ENCODE measurements around the gene TNFRSF8. TPM values are rescaled to one million over a fixed set of nuclear protein-coding genes. Genes with fewer than 3 reads are reported as not detected.

The TNFRSF8 gene
- total and polyA plus RNA-seq, 9 of the 15 experiments (the other 6 are each of a cell fraction or from before 2014, with no cell fraction given) = 3.5 to 38.4 (median 17.1) TPM

DNA sequence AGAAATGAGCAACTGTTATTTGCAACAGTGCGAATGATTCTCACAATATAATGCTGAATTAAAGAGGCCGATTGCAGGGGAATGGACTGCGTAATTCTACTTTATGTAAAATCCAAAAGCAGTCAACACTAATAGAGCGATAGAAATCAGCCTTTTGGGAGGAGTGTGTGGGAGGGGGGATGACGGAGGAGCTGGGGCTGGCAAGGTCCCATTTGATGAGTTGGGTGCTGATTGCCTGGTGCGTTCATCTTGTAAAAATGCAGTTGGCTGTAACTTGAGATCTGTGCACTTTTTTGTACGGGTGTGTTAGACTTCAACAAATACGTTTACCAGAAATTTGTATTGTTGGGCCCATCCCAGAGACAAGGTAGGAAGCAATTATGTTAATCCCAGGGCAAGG is 20.7 kb downstream of the TNFRSF8 start:
- Histone ChIP-seq H4K20me1 (replicated peaks; ENCODE audit: control insufficient read depth, insufficient read depth, low read length) (no peaks in the 10 kb centered on the region), H3K27me3 (ENCODE audit: control insufficient read depth in 2 of 2, insufficient read depth in 2 of 2, low read length in 2 of 2) (no peaks in the 10 kb centered on the region), H2AFZ (ENCODE audit: low read depth, low read length) (no peak overlapping the region), H3K4me2 (ENCODE audit: insufficient read depth, low read length) (no peak overlapping the region), H3K9ac (ENCODE audit: insufficient read depth in 1 of 2, low read depth in 2 of 2, low read length in 2 of 2) (no peak overlapping the region), H3K79me2 (ENCODE audit: control insufficient read depth, insufficient read depth, low read length) (peaks cover 10% of the 10 kb centered on the region; the same call in 2 of the 3 replicates), H3K9me1 (ENCODE audit: control insufficient read depth, insufficient read depth, low read length) (no peaks in the 10 kb centered on the region), H3K27ac (ENCODE audit: extremely low read depth, low read depth, low read length) (no peak overlapping the region), H3K4me1 (replicated peaks in 1 of 2; ENCODE audit: control insufficient read depth in 2 of 2, insufficient read depth in 2 of 2, low read length in 2 of 2) (peaks cover 24 to 27% of the 10 kb centered on the region in 2 experiments; a peak in 4 of 5 replicates), H3K36me3 (ENCODE audit: control insufficient read depth, insufficient read depth, low read length) (peaks cover 47% of the 10 kb centered on the region; the same call in 2 of the 3 replicates), H3K4me3 (no peak overlapping the region), H3K9me3 (replicated peaks; ENCODE audit: control insufficient read depth, insufficient read depth, low read depth, low read length) (no peaks in the 10 kb centered on the region)
- ChIA-PET CTCF (ENCODE audit: low intra/inter-chr PET ratio) (no interaction called here), POLR2A (no interaction called here)
- no peak for FAIRE-seq
- WGBS (ENCODE audit: insufficient coverage, low coverage, missing lambda C conversion rate) = 53% methylated on average over 8 of the region's 8 CpGs
- no peak for ATAC-seq
- BruUV-seq (replicated peaks) = no TSS peak
- intact Hi-C loops (cut with micrococcal nuclease) = no loop called here
- no peak for DNase-seq (ENCODE audit: extremely low read depth in 1 of 4, low spot score in 3 of 4)
- TF ChIP-seq ZNF263 (CRISPR knock-in tag; IDR thresholded peaks at IDR 0.05; ENCODE audit: borderline replicate concordance) = peak; percentile 92
- TF ChIP-seq MCM7 (IDR thresholded peaks at IDR 0.05) = no peak
- in situ Hi-C loops (cut with MboI) = no loop called here

DNA sequence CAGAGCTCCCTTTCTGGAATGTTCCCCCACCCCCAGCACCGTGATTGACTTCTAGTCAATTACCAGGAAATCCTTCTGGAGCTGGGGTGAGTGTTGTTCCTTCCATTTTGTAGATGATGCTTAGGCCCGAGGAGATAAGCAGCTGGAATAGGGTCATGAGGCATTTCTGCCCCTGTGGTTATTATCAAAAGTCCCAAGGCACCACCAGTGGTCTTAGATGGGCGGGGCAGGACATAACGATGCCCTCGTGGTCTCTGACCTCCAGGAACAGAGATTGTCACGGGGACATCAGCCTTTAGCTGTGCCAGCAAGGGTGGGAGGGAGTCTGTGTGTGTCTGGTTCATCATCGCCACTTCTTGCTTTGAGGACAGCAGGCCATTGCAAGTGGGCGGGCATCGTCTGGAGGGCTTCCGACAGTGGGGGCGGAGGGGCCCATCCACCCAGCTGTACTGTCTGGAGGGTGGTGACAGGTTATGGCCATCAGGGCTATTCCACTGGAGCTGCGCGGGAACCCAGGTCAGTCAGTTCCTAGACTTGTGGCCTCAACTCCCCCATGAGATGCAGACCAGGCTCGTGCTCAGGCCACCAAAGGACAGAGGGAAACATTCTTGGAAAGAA is 22.6 kb downstream of the TNFRSF8 start:
- BruUV-seq (replicated peaks) = no TSS peak
- H3K27ac ChIP-seq (ENCODE audit: extremely low read depth, low read depth, low read length) = no peak overlapping the region
- FAIRE-seq = peak; percentile 6
- H3K4me1 ChIP-seq (replicated peaks in 1 of 2; ENCODE audit: control insufficient read depth in 2 of 2, insufficient read depth in 2 of 2, low read length in 2 of 2) = peaks cover 16 to 18% of the 10 kb centered on the region in 2 experiments; a peak in 4 of 5 replicates
- peaks cover 10% of the 10 kb centered on the region; the same call in 1 of the 3 replicates for H3K79me2 ChIP-seq (ENCODE audit: control insufficient read depth, insufficient read depth, low read length)
- no peak overlapping the region for H2AFZ ChIP-seq (ENCODE audit: low read depth, low read length)
- 48% methylated on average over 14 of the region's 14 CpGs for WGBS (ENCODE audit: insufficient coverage, low coverage, missing lambda C conversion rate)
- no peaks in the 10 kb centered on the region for H3K27me3 ChIP-seq (ENCODE audit: control insufficient read depth in 2 of 2, insufficient read depth in 2 of 2, low read length in 2 of 2)
- in situ Hi-C loops (cut with MboI) (no loop called here), intact Hi-C loops (cut with micrococcal nuclease) (no loop called here)
- no peaks in the 10 kb centered on the region for H4K20me1 ChIP-seq (replicated peaks; ENCODE audit: control insufficient read depth, insufficient read depth, low read length)
- H3K4me2 ChIP-seq (ENCODE audit: insufficient read depth, low read length) = peak overlapping the region; percentile 13; the same call in 1 of the 2 replicates
- ChIA-PET POLR2A (interaction anchor here (0.6 to 1.2 kb wide), 6 partner anchors 52 to 368 kb away, joined by 3 to 4 read pairs (median 3); no protein-coding TSS in a partner anchor), CTCF (ENCODE audit: low intra/inter-chr PET ratio) (no interaction called here)
- peak in 2 of 4 experiments; percentile 52 to 67 for DNase-seq (ENCODE audit: extremely low read depth in 1 of 4, low spot score in 3 of 4)
- H3K9me1 ChIP-seq (ENCODE audit: control insufficient read depth, insufficient read depth, low read length) = no peaks in the 10 kb centered on the region
- H3K9ac ChIP-seq (ENCODE audit: insufficient read depth in 1 of 2, low read depth in 2 of 2, low read length in 2 of 2) = 0 out of 4 replicates have a peak overlapping the region, but pooled peaks of 1 of the 2 experiments have one; percentile 20
- H3K4me3 ChIP-seq = no peak overlapping the region
- no peaks in the 10 kb centered on the region for H3K9me3 ChIP-seq (replicated peaks; ENCODE audit: control insufficient read depth, insufficient read depth, low read depth, low read length)
- no peak; the same call in 2 of the 3 replicates for ATAC-seq
- peaks cover 53% of the 10 kb centered on the region; the same call in 2 of the 3 replicates for H3K36me3 ChIP-seq (ENCODE audit: control insufficient read depth, insufficient read depth, low read length)
- TF ChIP-seq EP300 (IDR thresholded peaks at IDR 0.05; ENCODE audit: low read length) = no peak; the same call in 1 of the 2 replicates
- no peak for TF ChIP-seq CHAMP1 (IDR thresholded peaks at IDR 0.05)
- TF ChIP-seq, protein P1, sequence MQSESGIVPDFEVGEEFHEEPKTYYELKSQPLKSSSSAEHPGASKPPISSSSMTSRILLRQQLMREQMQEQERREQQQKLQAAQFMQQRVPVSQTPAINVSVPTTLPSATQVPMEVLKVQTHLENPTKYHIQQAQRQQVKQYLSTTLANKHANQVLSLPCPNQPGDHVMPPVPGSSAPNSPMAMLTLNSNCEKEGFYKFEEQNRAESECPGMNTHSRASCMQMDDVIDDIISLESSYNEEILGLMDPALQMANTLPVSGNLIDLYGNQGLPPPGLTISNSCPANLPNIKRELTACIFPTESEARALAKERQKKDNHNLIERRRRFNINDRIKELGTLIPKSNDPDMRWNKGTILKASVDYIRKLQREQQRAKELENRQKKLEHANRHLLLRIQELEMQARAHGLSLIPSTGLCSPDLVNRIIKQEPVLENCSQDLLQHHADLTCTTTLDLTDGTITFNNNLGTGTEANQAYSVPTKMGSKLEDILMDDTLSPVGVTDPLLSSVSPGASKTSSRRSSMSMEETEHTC (IDR thresholded peaks at IDR 0.05) = peak; percentile 43; the same call in 1 of the 2 replicates
- TF ChIP-seq, protein P2, sequence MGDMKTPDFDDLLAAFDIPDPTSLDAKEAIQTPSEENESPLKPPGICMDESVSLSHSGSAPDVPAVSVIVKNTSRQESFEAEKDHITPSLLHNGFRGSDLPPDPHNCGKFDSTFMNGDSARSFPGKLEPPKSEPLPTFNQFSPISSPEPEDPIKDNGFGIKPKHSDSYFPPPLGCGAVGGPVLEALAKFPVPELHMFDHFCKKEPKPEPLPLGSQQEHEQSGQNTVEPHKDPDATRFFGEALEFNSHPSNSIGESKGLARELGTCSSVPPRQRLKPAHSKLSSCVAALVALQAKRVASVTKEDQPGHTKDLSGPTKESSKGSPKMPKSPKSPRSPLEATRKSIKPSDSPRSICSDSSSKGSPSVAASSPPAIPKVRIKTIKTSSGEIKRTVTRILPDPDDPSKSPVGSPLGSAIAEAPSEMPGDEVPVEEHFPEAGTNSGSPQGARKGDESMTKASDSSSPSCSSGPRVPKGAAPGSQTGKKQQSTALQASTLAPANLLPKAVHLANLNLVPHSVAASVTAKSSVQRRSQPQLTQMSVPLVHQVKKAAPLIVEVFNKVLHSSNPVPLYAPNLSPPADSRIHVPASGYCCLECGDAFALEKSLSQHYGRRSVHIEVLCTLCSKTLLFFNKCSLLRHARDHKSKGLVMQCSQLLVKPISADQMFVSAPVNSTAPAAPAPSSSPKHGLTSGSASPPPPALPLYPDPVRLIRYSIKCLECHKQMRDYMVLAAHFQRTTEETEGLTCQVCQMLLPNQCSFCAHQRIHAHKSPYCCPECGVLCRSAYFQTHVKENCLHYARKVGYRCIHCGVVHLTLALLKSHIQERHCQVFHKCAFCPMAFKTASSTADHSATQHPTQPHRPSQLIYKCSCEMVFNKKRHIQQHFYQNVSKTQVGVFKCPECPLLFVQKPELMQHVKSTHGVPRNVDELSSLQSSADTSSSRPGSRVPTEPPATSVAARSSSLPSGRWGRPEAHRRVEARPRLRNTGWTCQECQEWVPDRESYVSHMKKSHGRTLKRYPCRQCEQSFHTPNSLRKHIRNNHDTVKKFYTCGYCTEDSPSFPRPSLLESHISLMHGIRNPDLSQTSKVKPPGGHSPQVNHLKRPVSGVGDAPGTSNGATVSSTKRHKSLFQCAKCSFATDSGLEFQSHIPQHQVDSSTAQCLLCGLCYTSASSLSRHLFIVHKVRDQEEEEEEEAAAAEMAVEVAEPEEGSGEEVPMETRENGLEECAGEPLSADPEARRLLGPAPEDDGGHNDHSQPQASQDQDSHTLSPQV (IDR thresholded peaks at IDR 0.05) = 0 out of 2 replicates have a peak, but pooled peaks have one; percentile 36
